GM15510 (cell line): ENCODE results near the gene PYCARD.
A peak's percentile ranks its signal among the peaks of the same experiment; 100 is the strongest.

ENCODE experiments used
- POLR2A ChIP-seq: IDR thresholded peaks from 3 replicates; pipeline ENCODE4 v1.6.1; 2011; ENCODE audit warnings: borderline replicate concordance; ENCODE audit not compliant: insufficient read length; ENCODE audit errors: extremely low read depth

PYCARD gene

GRCh38 chr16:31202414-31203375 lies at the start of gene PYCARD:
Gene PYCARD (minus strand): TSS chr16:31202760. CDS start chr16:31202690, 70 bp downstream.
- TF ChIP-seq POLR2A = peak; percentile 34

GRCh38 chr16:31251435-31251834 lies 48.9 kb upstream of the PYCARD start:
- TF ChIP-seq POLR2A = no peak

GRCh38 chr16:31250782-31251384 lies 48.3 kb upstream of the PYCARD start:
- no peak for TF ChIP-seq POLR2A

GRCh38 chr16:31248344-31248743 lies 45.8 kb upstream of the PYCARD start:
- TF ChIP-seq POLR2A = no peak

- no peak for TF ChIP-seq POLR2A
These were observed 43.7 kb upstream of the PYCARD start for GRCh38 chr16:31246296-31246695.

- TF ChIP-seq POLR2A = no peak
These were observed 41.4 kb upstream of the PYCARD start for GRCh38 chr16:31243734-31244670.

- TF ChIP-seq POLR2A = no peak
These were observed 39.6 kb upstream of the PYCARD start for GRCh38 chr16:31242206-31242605.

GRCh38 chr16:31238041-31238440 lies 35.5 kb upstream of the PYCARD start:
- TF ChIP-seq POLR2A = no peak

GRCh38 chr16:31229501-31229900 lies 26.9 kb upstream of the PYCARD start:
- no peak for TF ChIP-seq POLR2A

GRCh38 chr16:31228206-31228605 lies 25.6 kb upstream of the PYCARD start:
- TF ChIP-seq POLR2A = no peak

- no peak for TF ChIP-seq POLR2A
These were observed 22.6 kb upstream of the PYCARD start for GRCh38 chr16:31225193-31225592.

- TF ChIP-seq POLR2A = no peak
These were observed 21.8 kb upstream of the PYCARD start for GRCh38 chr16:31224092-31224955.

GRCh38 chr16:31223044-31223443 lies 20.5 kb upstream of the PYCARD start:
- TF ChIP-seq POLR2A = no peak

- TF ChIP-seq POLR2A = no peak
These were observed 19.0 kb upstream of the PYCARD start for GRCh38 chr16:31221357-31222160.
